ENCODE measurements around the gene C10orf90. TPM values are rescaled to one million over a fixed set of nuclear protein-coding genes. Genes with fewer than 3 reads are reported as not detected.

C10orf90 gene
- total and polyA plus RNA-seq, 2 of the 8 experiments (the other 6 are each of a cell fraction or from before 2014, with no cell fraction given) = 0.21 TPM; not detected in 1

- POLR2A ChIA-PET (ENCODE audit: partially characterized antibody) = no interaction called here
- Histone ChIP-seq H2AK5ac (ENCODE audit: low read depth, low read length) (no peak overlapping the region), H4K8ac (ENCODE audit: extremely low read depth, insufficient read depth, low read length) (no peak overlapping the region), H3K4me2 (ENCODE audit: insufficient read depth in 1 of 2, low read depth in 2 of 2, low read length in 2 of 2) (no peak overlapping the region), H3K9me3 (ENCODE audit: insufficient read depth in 2 of 2, low read depth in 1 of 2, low read length in 1 of 2) (no peaks in the 10 kb centered on the region; a peak in 1 of 4 replicates), H2BK5ac (ENCODE audit: low read depth, low read length) (no peak overlapping the region), H4K5ac (ENCODE audit: insufficient read length, low read depth, low read length) (no peak overlapping the region), H3K56ac (replicated peaks; ENCODE audit: insufficient read length, low read depth, low read length) (no peak overlapping the region), H2BK12ac (ENCODE audit: low read depth, low read length) (no peak overlapping the region), H3K36me3 (ENCODE audit: control insufficient read depth in 2 of 4, insufficient read depth in 4 of 4, low read length in 3 of 4) (no peaks in the 10 kb centered on the region), H3K23me2 (ENCODE audit: low read depth, low read length) (no peaks in the 10 kb centered on the region), H3K18ac (ENCODE audit: extremely low read depth, low read length) (no peak overlapping the region), H2BK120ac (replicated peaks; ENCODE audit: low read depth, low read length) (no peak overlapping the region), H3K14ac (ENCODE audit: insufficient read length) (no peak overlapping the region), H4K20me1 (replicated peaks in 1 of 2; ENCODE audit: control insufficient read depth in 1 of 2, insufficient read depth in 2 of 2, low read length in 2 of 2) (no peaks in the 10 kb centered on the region), H3K79me2 (ENCODE audit: control insufficient read depth in 1 of 2, insufficient read depth in 2 of 2, low read length in 2 of 2) (no peaks in the 10 kb centered on the region), H3K23ac (ENCODE audit: insufficient read length) (no peak overlapping the region), H3K79me1 (ENCODE audit: low read depth, low read length) (no peaks in the 10 kb centered on the region), H3K9ac (replicated peaks in 1 of 4; ENCODE audit: extremely low read depth in 1 of 4, low read depth in 3 of 4, low read length in 3 of 4) (no peak overlapping the region), H2BK20ac (ENCODE audit: low read length) (no peak overlapping the region), H3K4me1 (replicated peaks in 1 of 4; ENCODE audit: control insufficient read depth in 3 of 4, insufficient read depth in 4 of 4, low read length in 3 of 4) (peaks cover 0 to 9% (median 0%) of the 10 kb centered on the region in 4 experiments; a peak in 1 of 7 replicates), H4K91ac (replicated peaks; ENCODE audit: insufficient read length, low read length) (no peak overlapping the region), H2BK15ac (ENCODE audit: low read length) (no peak overlapping the region), H3K27me3 (replicated peaks in 1 of 4; ENCODE audit: control insufficient read depth in 3 of 4, extremely low read depth in 1 of 4, insufficient read depth in 3 of 4, low read length in 3 of 4) (no peaks in the 10 kb centered on the region), H3K27ac (ENCODE audit: low read depth, low read length) (no peak overlapping the region), H3K4ac (replicated peaks; ENCODE audit: insufficient read length, low read depth, low read length) (no peak overlapping the region), H2AFZ (ENCODE audit: low read length) (no peak overlapping the region), H3K4me3 (ENCODE audit: extremely low read depth in 1 of 4, insufficient read depth in 2 of 4, low read depth in 3 of 4, low read length in 4 of 4) (no peak overlapping the region)
- no peak for FAIRE-seq
- TF ChIP-seq SAP30 (IDR thresholded peaks at IDR 0.05; ENCODE audit: insufficient read depth, insufficient replicate concordance, low read length) = no peak
- no peak for TF ChIP-seq SRF (IDR thresholded peaks at IDR 0.05; ENCODE audit: low read depth, low read length)
- no peak for TF ChIP-seq BRCA1 (IDR thresholded peaks at IDR 0.05; ENCODE audit: low read depth, low read length)
- TF ChIP-seq ATF2 (IDR thresholded peaks at IDR 0.05; ENCODE audit: low read length) = no peak
- TF ChIP-seq TBP (IDR thresholded peaks at IDR 0.05; ENCODE audit: low read depth, low read length) = no peak
- WGBS, 2 experiments (ENCODE audit: extremely low coverage in 1 of 2, insufficient coverage in 1 of 2, insufficient read length in 1 of 2, insufficient replicate concordance in 2 of 2, low coverage in 1 of 2, low lambda C conversion rate in 2 of 2, missing lambda C conversion rate in 1 of 2) = 85% methylated on average over 4 of the region's 4 CpGs; no CpG with 5 or more reads in 1 of the 2 experiments
- DNase-seq (ENCODE audit: low read depth in 1 of 2, low spot score in 2 of 2) = no peak
- CTCF ChIA-PET (ENCODE audit: partially characterized antibody) = no interaction called here
These were observed 272.7 kb downstream of the C10orf90 start for GRCh38 chr10:126397640-126398382.

Measured in H1 (cell line).